GM12873 (cell line): Measurements from ENCODE around the gene DNAH10.

Source experiments
- CTCF ChIP-seq: IDR thresholded peaks from 2 replicates; pipeline ENCODE4 v1.5.1; 2012; ENCODE audit warnings: low read depth, mild to moderate bottlenecking, moderate library complexity, low read length, control low read depth; ENCODE audit not compliant: insufficient read depth; ENCODE audit errors: missing control alignments

DNAH10 gene

GRCh38 chr12:123954647-123955350, 192.7 kb downstream of the DNAH10 start:
- TF ChIP-seq CTCF, result no peak

DNA sequence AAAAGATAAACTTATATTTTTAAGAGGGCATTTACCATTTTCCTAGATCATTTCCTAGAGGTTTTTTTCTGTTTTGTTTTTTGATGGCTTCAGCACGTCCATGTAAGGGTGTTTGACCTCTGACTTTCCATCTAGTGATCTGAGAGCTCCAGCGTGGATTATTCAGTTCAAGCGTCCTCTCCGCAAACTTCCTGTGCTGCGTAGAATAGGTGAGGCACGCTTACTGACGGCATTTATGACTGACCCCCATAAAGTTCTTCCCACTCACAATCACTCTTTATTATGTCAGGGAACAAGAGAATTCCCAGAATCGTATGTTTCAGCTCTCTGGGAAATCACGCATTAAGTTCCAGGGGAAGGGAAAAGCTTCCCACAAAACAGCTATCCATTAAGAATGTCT, 194.1 kb downstream of the DNAH10 start:
- TF ChIP-seq CTCF, result no peak

GRCh38 chr12:123957196-123957595, 195.1 kb downstream of the DNAH10 start:
- no peak for TF ChIP-seq CTCF

DNA sequence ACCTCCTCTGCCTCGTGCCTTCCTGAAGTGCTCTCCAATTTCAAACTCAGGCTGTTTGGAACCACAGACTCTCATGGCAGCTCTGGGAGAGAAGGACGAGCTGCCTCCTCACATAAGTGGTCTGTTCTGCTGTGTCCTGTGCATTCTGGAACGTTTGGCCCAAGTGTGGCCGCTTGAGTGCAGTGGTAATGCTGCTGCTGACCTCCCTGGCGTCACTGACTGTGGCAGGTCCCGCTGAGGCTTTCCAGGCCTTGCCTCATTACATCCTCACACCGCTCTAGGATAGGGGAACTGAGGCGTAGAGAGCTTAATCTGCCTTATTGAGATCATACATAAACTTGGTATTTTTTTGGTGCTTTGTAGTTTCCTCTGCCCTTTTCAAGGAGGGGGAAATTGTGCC, 196.4 kb downstream of the DNAH10 start:
- TF ChIP-seq CTCF, result no peak

- no peak for TF ChIP-seq CTCF
Measured at GRCh38 chr12:123958876-123959275, 196.8 kb downstream of the DNAH10 start.

DNA sequence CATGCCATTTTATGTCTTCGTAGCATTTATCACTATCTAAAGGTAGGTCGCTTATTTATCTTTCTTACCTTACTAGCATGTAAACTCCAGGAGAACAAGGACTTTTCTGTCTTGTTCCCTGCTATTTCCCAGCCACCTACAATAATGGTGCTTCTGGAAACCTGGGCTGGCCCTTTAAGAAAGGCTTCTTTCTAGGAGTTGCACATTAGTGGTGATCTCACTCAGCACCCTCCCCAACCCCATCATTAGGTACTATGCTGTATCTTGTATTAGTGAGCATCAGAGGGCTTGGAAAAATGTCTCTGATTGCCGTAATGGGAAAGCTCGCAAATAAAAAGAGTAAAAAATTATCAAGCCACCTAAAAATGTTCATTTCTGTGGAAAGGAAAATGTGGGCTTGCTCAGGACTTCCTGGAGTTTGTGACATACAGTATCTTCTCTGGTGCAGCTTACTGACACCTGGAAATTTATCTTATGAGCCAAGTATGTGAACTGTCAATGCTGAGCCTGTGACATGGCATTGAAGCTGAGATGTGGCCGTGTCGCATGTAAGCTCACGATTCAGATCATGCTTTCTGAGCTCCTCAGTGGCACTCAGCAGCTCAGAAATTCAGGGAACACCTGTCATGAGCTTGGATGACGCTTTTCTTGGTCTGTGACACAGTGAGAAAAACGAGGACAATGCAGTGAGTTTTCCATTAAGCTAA, 198.1 kb downstream of the DNAH10 start:
- TF ChIP-seq CTCF, result no peak

DNA sequence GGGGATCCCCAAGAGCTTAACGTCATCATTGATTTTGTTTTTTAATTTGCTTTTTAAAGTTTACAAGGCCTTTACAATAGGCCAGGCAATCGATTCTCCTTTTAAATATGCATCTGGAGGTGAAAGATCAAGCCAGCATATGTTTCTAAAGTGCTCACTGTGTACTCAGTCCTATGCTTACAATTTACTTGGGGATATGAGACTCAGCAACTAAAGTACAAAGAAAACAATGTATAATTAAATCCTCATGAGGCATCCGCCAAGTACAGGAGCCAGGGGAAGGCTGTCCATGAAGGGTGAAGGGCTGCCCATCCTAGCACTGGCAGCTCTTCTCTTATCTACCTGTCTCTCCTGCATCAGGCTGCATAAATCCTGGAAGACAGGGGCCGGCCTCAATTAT, 198.8 kb downstream of the DNAH10 start:
- no peak for TF ChIP-seq CTCF
